ENCODE results near the gene CLRN3. TPM values are rescaled to one million over a fixed set of nuclear protein-coding genes. Genes with fewer than 3 reads are reported as not detected.
A peak's percentile ranks its signal among the peaks of the same experiment; 100 is the strongest.

The CLRN3 gene
- total and polyA plus RNA-seq, 8 donors: 0.18 to 0.84 (median 0.50) TPM; not detected in 2

DNA sequence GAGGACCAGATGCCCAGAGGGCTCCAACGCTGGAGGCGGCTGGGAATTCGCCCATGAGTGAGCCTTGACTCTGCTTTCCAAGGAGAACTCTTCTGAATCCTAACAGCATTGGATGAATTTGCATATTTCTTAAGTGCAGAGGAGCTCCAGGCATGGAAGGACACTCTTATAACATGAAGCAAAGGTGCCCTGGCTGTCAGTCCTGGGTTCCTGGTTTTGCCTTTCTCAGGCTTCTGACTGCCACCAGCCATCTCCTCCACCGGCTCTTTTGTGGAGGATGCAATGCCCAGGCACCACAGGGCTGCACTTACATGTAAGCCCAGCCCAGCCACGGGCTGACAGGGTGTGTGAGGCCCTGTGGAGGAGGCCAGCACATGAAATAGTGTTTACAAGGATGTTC, 8.2 kb downstream of the CLRN3 start:
- no peak for FAIRE-seq
- WGBS, 2 donors: 71 to 78% methylated on average over 5 of the region's 5 CpGs
- TF ChIP-seq, protein P1, sequence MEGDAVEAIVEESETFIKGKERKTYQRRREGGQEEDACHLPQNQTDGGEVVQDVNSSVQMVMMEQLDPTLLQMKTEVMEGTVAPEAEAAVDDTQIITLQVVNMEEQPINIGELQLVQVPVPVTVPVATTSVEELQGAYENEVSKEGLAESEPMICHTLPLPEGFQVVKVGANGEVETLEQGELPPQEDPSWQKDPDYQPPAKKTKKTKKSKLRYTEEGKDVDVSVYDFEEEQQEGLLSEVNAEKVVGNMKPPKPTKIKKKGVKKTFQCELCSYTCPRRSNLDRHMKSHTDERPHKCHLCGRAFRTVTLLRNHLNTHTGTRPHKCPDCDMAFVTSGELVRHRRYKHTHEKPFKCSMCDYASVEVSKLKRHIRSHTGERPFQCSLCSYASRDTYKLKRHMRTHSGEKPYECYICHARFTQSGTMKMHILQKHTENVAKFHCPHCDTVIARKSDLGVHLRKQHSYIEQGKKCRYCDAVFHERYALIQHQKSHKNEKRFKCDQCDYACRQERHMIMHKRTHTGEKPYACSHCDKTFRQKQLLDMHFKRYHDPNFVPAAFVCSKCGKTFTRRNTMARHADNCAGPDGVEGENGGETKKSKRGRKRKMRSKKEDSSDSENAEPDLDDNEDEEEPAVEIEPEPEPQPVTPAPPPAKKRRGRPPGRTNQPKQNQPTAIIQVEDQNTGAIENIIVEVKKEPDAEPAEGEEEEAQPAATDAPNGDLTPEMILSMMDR (IDR thresholded peaks at IDR 0.05): no peak

GRCh38 chr10:127883516-127883915, 9.2 kb downstream of the CLRN3 start:
- no peak for DNase-seq
- ATAC-seq: no peak
- Histone ChIP-seq H3K36me3 (no peaks in the 10 kb centered on the region), H3K4me1 (peaks cover 0 to 4% (median 0%) of the 10 kb centered on the region in 3 donors), H3K9me3 (no peaks in the 10 kb centered on the region), H3K4me3 (no peak overlapping the region), H3K27ac (no peak overlapping the region), H3K27me3 (no peaks in the 10 kb centered on the region)
- WGBS, 2 donors: 79 to 89% methylated on average over 10 of the region's 10 CpGs
- FAIRE-seq: no peak
- intact Hi-C loops (cut with DNase I): no loop called here
- TF ChIP-seq, protein P1 (IDR thresholded peaks at IDR 0.05): no peak

More for the DNA sequence above, 8.2 kb downstream of the CLRN3 start:
- Histone ChIP-seq H3K4me1 (peaks cover 0 to 4% (median 0%) of the 10 kb centered on the region in 3 donors), H3K27me3 (no peaks in the 10 kb centered on the region), H3K27ac (no peak overlapping the region), H3K4me3 (no peak overlapping the region), H3K36me3 (no peaks in the 10 kb centered on the region), H3K9me3 (no peaks in the 10 kb centered on the region)
- DNase-seq (no peak), ATAC-seq (no peak)
- intact Hi-C loops (cut with DNase I): no loop called here

GRCh38 chr10:127882801-127883459, 9.8 kb downstream of the CLRN3 start:
- no peak overlapping the region for H3K27ac ChIP-seq
- DNase-seq: no peak
- H3K27me3 ChIP-seq: no peaks in the 10 kb centered on the region
- no peaks in the 10 kb centered on the region for H3K9me3 ChIP-seq
- WGBS, 2 donors: 83 to 91% methylated on average over 4 of the region's 4 CpGs
- TF ChIP-seq, protein P1 (IDR thresholded peaks at IDR 0.05): no peak
- H3K4me1 ChIP-seq: peaks cover 0 to 4% (median 0%) of the 10 kb centered on the region in 3 donors
- intact Hi-C loops (cut with DNase I): no loop called here
- peak in 1 of 4 donors; percentile 17 for ATAC-seq
- no peak for FAIRE-seq
- H3K36me3 ChIP-seq: no peaks in the 10 kb centered on the region
- H3K4me3 ChIP-seq: no peak overlapping the region

DNA sequence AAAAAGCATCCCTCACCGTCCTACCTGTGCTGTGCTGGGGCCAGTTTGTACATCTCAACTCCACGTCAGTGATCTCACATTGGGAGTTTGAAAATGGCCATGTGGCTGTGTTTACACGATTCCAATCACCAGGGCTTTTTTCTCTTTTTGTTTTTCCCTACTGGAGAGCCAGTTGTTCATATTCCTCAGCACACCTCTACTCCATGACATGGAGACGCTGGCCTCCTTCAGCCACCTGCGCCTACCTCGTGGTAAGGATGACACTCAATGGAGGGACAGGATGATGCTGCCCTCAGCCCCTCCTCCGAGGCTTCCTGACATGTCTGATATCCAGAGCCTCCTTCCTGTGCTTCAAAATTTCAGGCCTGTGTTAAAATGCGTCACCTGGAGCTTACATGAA, 10.3 kb downstream of the CLRN3 start:
- intact Hi-C loops (cut with DNase I): no loop called here
- Histone ChIP-seq H3K27ac (no peak overlapping the region), H3K4me3 (no peak overlapping the region), H3K9me3 (no peaks in the 10 kb centered on the region), H3K27me3 (no peaks in the 10 kb centered on the region), H3K36me3 (no peaks in the 10 kb centered on the region), H3K4me1 (peaks cover 0 to 4% (median 0%) of the 10 kb centered on the region in 3 donors)
- TF ChIP-seq, protein P1 (IDR thresholded peaks at IDR 0.05): no peak
- 78 to 85% methylated on average over 8 of the region's 8 CpGs for WGBS, 2 donors
- ATAC-seq (no peak), FAIRE-seq (no peak), DNase-seq (no peak)

- Histone ChIP-seq H3K9me3 (no peaks in the 10 kb centered on the region), H3K36me3 (no peaks in the 10 kb centered on the region), H3K27ac (peak overlapping the region in 2 of 4 donors; percentile 44 to 50), H3K27me3 (no peaks in the 10 kb centered on the region), H3K4me1 (peaks cover 0 to 4% (median 0%) of the 10 kb centered on the region in 3 donors), H3K4me3 (no peak overlapping the region)
- TF ChIP-seq, protein P1 (IDR thresholded peaks at IDR 0.05): no peak
- DNase-seq (peak in 4 of 6 donors; percentile 18 to 45 (median 28)), FAIRE-seq (no peak), ATAC-seq (peak; percentile 58 to 93 (median 86))
- 29 to 40% methylated on average over 8 of the region's 8 CpGs for WGBS, 2 donors
- intact Hi-C loops (cut with DNase I): no loop called here
Observed at GRCh38 chr10:127881262-127881661, 11.5 kb downstream of the CLRN3 start.

Data from pancreas (tissue), 10 donors.